GM12878 (cell line): ENCODE data around the gene SELENOO. TPM values are rescaled to one million over a fixed set of nuclear protein-coding genes. Genes with fewer than 3 reads are reported as not detected.

Experiments used
- ATAC-seq: fragments of 200-7000 bp; cut with Tn5 transposase; 3 replicates; pipeline ENCODE4 v1.9.1; 2020; ENCODE audit warnings: mild to moderate bottlenecking, moderate library complexity
- BruUV-seq: library from RNA; stranded (reverse); fragments of 400-500 nt; replicated peaks from 2 replicates; lab custom pipeline; 2021; lab: Mats Ljungman, UMichigan
- CTCF ChIA-PET: fragments of 300-600 bp; sonication (Branson Sonifier 250); formaldehyde crosslinking; extraction: SDS; loops from one replicate; lab custom pipeline; 2021; ENCODE audit warnings: inconsistent platforms; lab: Yijun Ruan, JAX
- POLR2A ChIA-PET: fragments of 350-600 bp; formaldehyde crosslinking; extraction: SDS; loops from one replicate; lab custom pipeline; 2021; ENCODE audit warnings: inconsistent platforms; lab: Charles Lee
- RAD21 ChIA-PET: fragments of 300-600 bp; sonication (Branson Sonifier 250); formaldehyde crosslinking; loops from one replicate; lab custom pipeline; 2023; ENCODE audit warnings: antibody characterized with exemption; ENCODE audit not compliant: unreplicated experiment; lab: Charles Lee
- SMC1A ChIA-PET: fragments of 300-600 bp; sonication (Branson Sonifier 250); formaldehyde crosslinking; loops from one replicate; lab custom pipeline; 2023; ENCODE audit not compliant: unreplicated experiment, uncharacterized antibody; lab: Charles Lee
- DNase-seq: peaks from one replicate; pipeline ENCODE4 v3.0.0-alpha.2; 2011; ENCODE audit warnings: low read depth, low spot score
- FAIRE-seq: peaks from 3 replicates; lab custom pipeline; 2011; peaks lifted over from hg19 to GRCh38; lab: Jason Lieb, UNC
- H2AFZ ChIP-seq: 2 replicates; pipeline ENCODE4 v1.6.0; 2011; ENCODE audit warnings: low read depth, low read length, control low read depth; ENCODE audit not compliant: control insufficient read depth
- H3K27ac ChIP-seq: 2 replicates; pipeline ENCODE4 v1.5.1; 2011; ENCODE audit warnings: control low read depth; ENCODE audit not compliant: control insufficient read depth, insufficient read depth
- H3K27me3 ChIP-seq, 2 experiments: replicated peaks in 1 of 2; 2 replicates each; pipeline versions ENCODE4 v1.6.0 to v1.6.1; 2011; ENCODE audit warnings: low read length in 1 of 2; ENCODE audit not compliant: control insufficient read depth in 2 of 2, insufficient read depth in 2 of 2
- H3K36me3 ChIP-seq, 2 experiments: 2 replicates each; pipeline ENCODE4 v1.5.1; 2011; ENCODE audit warnings: low read length in 1 of 2; ENCODE audit not compliant: control insufficient read depth in 2 of 2, insufficient read depth in 2 of 2
- H3K4me1 ChIP-seq: 2 replicates; pipeline ENCODE4 v1.6.1; 2011; ENCODE audit warnings: mild to moderate bottlenecking, low read length, moderate library complexity, mixed read lengths; ENCODE audit not compliant: control insufficient read depth, insufficient read depth
- H3K4me2 ChIP-seq: 2 replicates; pipeline ENCODE4 v1.6.0; 2011; ENCODE audit warnings: control low read depth; ENCODE audit not compliant: control insufficient read depth, insufficient read depth
- H3K4me3 ChIP-seq: fragments of 200-600 bp; sonication (generic); 2 replicates; pipeline ENCODE4 v1.5.1; 2016
- H3K79me2 ChIP-seq: 2 replicates; pipeline ENCODE4 v1.6.0; 2011; ENCODE audit warnings: low read length; ENCODE audit not compliant: control insufficient read depth, insufficient read depth
- H3K9ac ChIP-seq: 2 replicates; pipeline ENCODE4 v1.8.0; 2011; ENCODE audit warnings: low read length, control low read depth, mixed read lengths; ENCODE audit not compliant: control insufficient read depth, insufficient read depth
- H3K9me3 ChIP-seq: replicated peaks from 3 replicates; pipeline ENCODE4 v1.5.1; 2011; ENCODE audit warnings: mild to moderate bottlenecking, low read length; ENCODE audit not compliant: control insufficient read depth, insufficient read depth
- H4K20me1 ChIP-seq: 2 replicates; pipeline ENCODE4 v1.6.0; 2011; ENCODE audit not compliant: control insufficient read depth, insufficient read depth
- BACH1 ChIP-seq: fragments of 450-650 bp; IDR thresholded peaks from 2 replicates; pipeline ENCODE4 v1.6.1; 2017; ENCODE audit warnings: mild to moderate bottlenecking, borderline replicate concordance
- BHLHE40 ChIP-seq, 2 experiments: fragments of 450-650 bp in 1 of 2; IDR thresholded peaks; 2 replicates each; pipeline ENCODE4 v1.6.1; 2011 to 2017; ENCODE audit warnings: low read depth in 2 of 2, borderline replicate concordance in 1 of 2, improper control_type of control experiment in 1 of 2, low read length in 1 of 2, mild to moderate bottlenecking in 1 of 2
- CTCF ChIP-seq, 3 experiments: IDR thresholded peaks in 2 of 3; conservative IDR thresholded peaks in 1 of 3; 2 replicates each; pipeline ENCODE4 v1.5.1; 2011; ENCODE audit warnings: low read depth in 3 of 3, low read length in 3 of 3, mild to moderate bottlenecking in 3 of 3, control low read depth in 2 of 3, moderate library complexity in 2 of 3, inconsistent platforms in 1 of 3, mixed read lengths in 1 of 3; ENCODE audit not compliant: control insufficient read depth in 2 of 3, insufficient read depth in 1 of 3; ENCODE audit errors: extremely low read depth in 1 of 3
- GABPA ChIP-seq: IDR thresholded peaks from 2 replicates; pipeline ENCODE4 v1.6.1; 2014; ENCODE audit warnings: antibody characterized with exemption, low read depth, mild to moderate bottlenecking, inconsistent platforms
- MEF2A ChIP-seq: IDR thresholded peaks from 2 replicates; pipeline ENCODE4 v1.6.1; 2011; ENCODE audit warnings: low read depth, mild to moderate bottlenecking, low read length, moderate library complexity; ENCODE audit not compliant: insufficient read depth
- POLR2A ChIP-seq: IDR thresholded peaks from 2 replicates; pipeline ENCODE4 v1.6.1; 2011; ENCODE audit warnings: low read depth, mild to moderate bottlenecking, low read length
- RAD21 ChIP-seq: IDR thresholded peaks from 2 replicates; pipeline ENCODE4 v1.6.1; 2011; ENCODE audit warnings: mild to moderate bottlenecking, low read depth, low read length, moderate library complexity; ENCODE audit not compliant: insufficient read depth
- ZNF384 ChIP-seq: IDR thresholded peaks from 2 replicates; pipeline ENCODE4 v1.6.1; 2012; ENCODE audit warnings: low read depth, mild to moderate bottlenecking, low read length, improper control_type of control experiment, borderline replicate concordance
- WGBS: methylation state at CpG from one replicate; pipeline ENCODE4 v1.1.6; 2016; ENCODE audit warnings: low lambda C conversion rate; ENCODE audit not compliant: insufficient replicate concordance, insufficient coverage; ENCODE audit errors: missing lambda C conversion rate; 5-methylcytosine and 5-hydroxymethylcytosine counted together
- in situ Hi-C: fragments of 300-500 bp; cut with MboI; formaldehyde crosslinking; loops from 9 replicates; pipeline ENCODE4 v1.14.3; 2018; ENCODE audit warnings: mixed read lengths
- intact Hi-C: fragments of 100-400 bp; cut with micrococcal nuclease; formaldehyde crosslinking; loops from one replicate; pipeline ENCODE4 v1.14.2; 2022; ENCODE audit not compliant: unreplicated experiment
- polyA plus RNA-seq, 11 experiments: library from polyadenylated mRNA; depleted of rRNA in 4 of 11; unstranded in 6 of 11; stranded (reverse) in 5 of 11; fragments of >200 nt; fragmentation: Nextera tagmentation in 4 of 11; fragmentation: Illumina TruSeq in 1 of 11; extraction: Ambion mirVana in 4 of 11; extraction: Trizol in 1 of 11; gene quantifications; 1 replicate in 1 of 11; 2 replicates in 10 of 11; pipeline versions ENCODE4 v1.2.1 to v1.2.3, GENCODE V29; 2011 to 2016; ENCODE audit warnings: inconsistent platforms in 2 of 11, missing spikeins in 2 of 11, low read depth in 1 of 11
- total RNA-seq, 4 experiments: library from RNA; depleted of rRNA in 3 of 4; stranded (reverse); fragments of >200 nt in 3 of 4; fragmentation: Illumina TruSeq in 1 of 4; extraction: Trizol in 1 of 4; gene quantifications; 2 replicates each; pipeline versions ENCODE4 v1.2.1 to v1.2.3, GENCODE V29; 2013 to 2021

Gene SELENOO
- total and polyA plus RNA-seq, 10 of the 15 experiments (the other 5 are each of a cell fraction or from before 2014, with no cell fraction given): 0.42 to 23.3 (median 3.3) TPM

DNA sequence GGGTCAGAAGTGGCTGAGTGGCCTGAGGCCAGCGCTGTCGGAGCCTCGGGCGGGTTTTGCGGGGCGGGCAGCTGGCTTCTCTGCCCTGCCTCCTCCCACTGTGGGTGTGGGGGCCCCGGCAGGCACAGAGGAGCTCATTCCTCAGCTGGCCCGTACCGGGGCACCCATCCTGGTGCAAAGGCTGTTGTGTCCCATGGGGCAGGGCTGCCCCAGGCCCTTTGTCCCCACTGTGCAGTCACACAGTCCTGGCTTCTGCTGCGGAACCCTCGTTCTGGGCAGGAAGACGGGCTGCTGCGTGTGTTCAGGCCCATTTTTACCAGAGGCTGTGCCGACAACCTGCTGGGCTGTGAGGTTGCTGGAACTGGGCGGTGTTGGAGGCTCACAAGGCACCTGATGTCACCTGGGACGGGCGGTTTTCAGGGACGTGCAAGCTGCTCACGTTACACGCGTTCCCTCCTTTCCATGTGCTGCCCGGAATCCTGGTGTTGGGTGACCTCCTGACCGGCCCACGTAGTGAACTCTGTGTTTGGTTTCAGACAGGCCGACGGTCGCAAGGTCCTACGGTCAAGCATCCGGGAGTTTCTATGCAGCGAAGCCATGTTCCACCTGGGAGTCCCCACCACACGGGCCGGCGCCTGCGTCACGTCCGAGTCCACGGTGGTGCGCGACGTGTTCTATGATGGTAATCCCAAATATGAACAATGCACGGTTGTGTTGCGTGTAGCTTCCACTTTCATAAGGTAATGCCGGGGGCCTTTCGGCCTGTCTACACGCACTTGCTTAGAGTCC, 5.2 kb downstream of the SELENOO start:
- CTCF ChIA-PET: interaction anchor here (0.7 to 1.4 kb wide), 3 partner anchors 18 to 76 kb away, joined by 3 to 5 read pairs (median 5); no protein-coding TSS in a partner anchor
- no peaks in the 10 kb centered on the region; the same call in 1 of the 2 replicates for H4K20me1 ChIP-seq
- POLR2A ChIA-PET: no interaction called here
- H2AFZ ChIP-seq: no peak overlapping the region
- BruUV-seq: no TSS peak
- H3K4me3 ChIP-seq: no peak overlapping the region
- 97% methylated on average over 45 of the region's 45 CpGs for WGBS
- peaks cover 3% of the 10 kb centered on the region; the same call in 1 of the 2 replicates for H3K4me1 ChIP-seq
- SMC1A ChIA-PET: no interaction called here
- H3K79me2 ChIP-seq: peaks cover 15% of the 10 kb centered on the region
- H3K9me3 ChIP-seq: no peaks in the 10 kb centered on the region
- H3K36me3 ChIP-seq: peaks cover 3 to 9% of the 10 kb centered on the region in 2 experiments
- in situ Hi-C loops (loop anchor here (5.0 kb wide), 1 partner anchor 274 kb away; no protein-coding TSS in a partner anchor), intact Hi-C loops (no loop called here)
- H3K9ac ChIP-seq: no peak overlapping the region
- no peak for DNase-seq
- no peak for FAIRE-seq
- no peak overlapping the region for H3K27ac ChIP-seq
- no peak for ATAC-seq
- H3K4me2 ChIP-seq: no peak overlapping the region
- TF ChIP-seq GABPA (no peak), POLR2A (peak; percentile 58), BACH1 (no peak)
- RAD21 ChIA-PET: interaction anchor here (1.9 kb wide), 1 partner anchor 57 kb away, joined by 4 read pairs; no protein-coding TSS in a partner anchor
- no peaks in the 10 kb centered on the region for H3K27me3 ChIP-seq

GRCh38 chr22:50206599-50206998, 5.8 kb downstream of the SELENOO start:
- H2AFZ ChIP-seq: no peak overlapping the region
- no peaks in the 10 kb centered on the region for H3K9me3 ChIP-seq
- peak; percentile 58; the same call in 2 of the 3 replicates for ATAC-seq
- FAIRE-seq: no peak
- H3K4me1 ChIP-seq: peaks cover 3% of the 10 kb centered on the region; the same call in 1 of the 2 replicates
- no peaks in the 10 kb centered on the region; the same call in 1 of the 2 replicates for H4K20me1 ChIP-seq
- H3K27ac ChIP-seq: no peak overlapping the region
- CTCF ChIA-PET: interaction anchor here (0.7 to 1.4 kb wide), 3 partner anchors 19 to 273 kb away, joined by 3 to 5 read pairs (median 5); no protein-coding TSS in a partner anchor
- H3K79me2 ChIP-seq: peaks cover 11% of the 10 kb centered on the region
- BruUV-seq: no TSS peak
- POLR2A ChIA-PET: no interaction called here
- WGBS: 72% methylated on average over 10 of the region's 10 CpGs
- H3K4me2 ChIP-seq: no peak overlapping the region
- SMC1A ChIA-PET: no interaction called here
- H3K27me3 ChIP-seq: no peaks in the 10 kb centered on the region
- RAD21 ChIA-PET: interaction anchor here (1.9 kb wide), 1 partner anchor 58 kb away, joined by 4 read pairs; no protein-coding TSS in a partner anchor
- in situ Hi-C loops (loop anchor here (5.0 kb wide), 1 partner anchor 274 kb away; no protein-coding TSS in a partner anchor), intact Hi-C loops (no loop called here)
- no peak overlapping the region for H3K9ac ChIP-seq
- no peak overlapping the region for H3K4me3 ChIP-seq
- no peak for DNase-seq
- TF ChIP-seq RAD21 (0 out of 2 replicates have a peak, but pooled peaks have one; percentile 27), MEF2A (no peak), BHLHE40 (IDR thresholded peaks at IDR 0.05; ENCODE audit: borderline replicate concordance in 1 of 2, low read depth in 2 of 2, low read length in 1 of 2) (peak in 1 of 2 experiments; percentile 11; a peak in 1 of 4 replicates), ZNF384 (no peak), CTCF (IDR thresholded peaks at IDR 0.05 in 2 of 3, conservative IDR thresholded peaks at IDR 0.05 in 1 of 3; ENCODE audit: control insufficient read depth in 2 of 3, extremely low read depth in 1 of 3, insufficient read depth in 1 of 3, low read depth in 3 of 3, low read length in 3 of 3) (peak; percentile 18 to 49 (median 33); a peak in 5 of 6 replicates)
- H3K36me3 ChIP-seq: peaks cover 3 to 13% of the 10 kb centered on the region in 2 experiments
